ENCODE results near the gene SRR.

Gene SRR

DNA sequence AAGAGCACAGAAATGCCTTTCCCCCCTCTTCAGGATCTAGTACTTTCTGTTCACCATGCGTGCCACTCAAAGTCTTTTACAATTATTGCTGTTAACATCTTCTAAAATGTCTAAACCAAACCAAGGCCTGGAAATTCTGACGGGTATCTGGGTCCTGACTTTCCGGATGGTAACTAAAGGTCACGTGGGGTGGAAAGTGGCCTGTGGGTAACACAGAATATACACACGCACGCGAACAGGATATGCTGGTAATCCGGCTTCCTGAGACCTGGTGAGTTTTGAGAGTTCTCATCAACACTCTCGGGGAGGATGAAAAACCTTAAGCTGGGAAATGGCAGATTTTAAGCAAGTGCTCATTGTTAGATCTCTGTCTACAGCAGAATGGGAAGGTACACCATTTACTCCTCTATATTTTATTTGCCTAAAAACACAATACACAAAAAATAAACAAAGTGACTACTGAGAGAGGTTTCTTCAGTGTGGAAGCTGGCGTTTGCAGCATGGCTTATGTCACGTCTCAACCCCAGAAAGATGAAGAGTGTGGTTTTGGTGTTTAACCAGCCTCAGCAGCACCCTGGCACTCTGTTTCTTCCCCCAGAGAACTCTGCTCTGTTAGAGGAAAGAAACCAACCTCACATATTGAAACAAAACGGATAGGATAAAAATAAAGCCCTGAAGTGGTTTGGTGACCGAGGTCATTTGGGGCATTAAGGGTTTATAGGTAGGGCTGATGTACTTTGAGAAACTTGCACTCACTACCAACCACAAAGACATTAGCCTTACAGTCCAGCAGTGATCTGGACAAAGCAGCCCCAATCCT is 37.5 kb upstream of the SRR start:
- Histone ChIP-seq H3K27ac (no peak overlapping the region), H3K4me3 (no peak overlapping the region)
- DNase-seq (ENCODE audit: low spot score): no peak
- no peak for TF ChIP-seq CTCF (IDR thresholded peaks at IDR 0.05)

DNA sequence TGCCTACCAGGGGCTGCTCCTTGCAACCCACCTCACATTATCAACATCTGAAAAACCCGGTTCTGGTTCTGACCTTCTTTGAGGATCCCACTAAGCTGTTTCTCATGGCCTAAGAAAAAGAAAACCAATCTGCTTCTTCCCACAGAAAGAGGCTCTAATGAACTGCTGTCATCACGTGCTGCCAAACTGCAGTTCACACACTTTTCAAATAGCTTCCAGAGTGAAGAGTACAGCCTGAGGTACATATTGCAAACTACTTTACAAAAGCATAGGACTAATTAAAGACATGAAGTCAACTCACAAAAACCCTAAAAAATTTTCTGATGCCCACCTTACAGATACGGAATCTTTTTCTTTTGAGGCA is 36.9 kb upstream of the SRR start:
- no peak overlapping the region for H3K27ac ChIP-seq
- H3K4me3 ChIP-seq: no peak overlapping the region
- no peak for TF ChIP-seq CTCF (IDR thresholded peaks at IDR 0.05)
- no peak for DNase-seq (ENCODE audit: low spot score)

GRCh38 chr17:2267354-2267753 is 36.4 kb upstream of the SRR start:
- no peak for TF ChIP-seq CTCF (IDR thresholded peaks at IDR 0.05)
- no peak overlapping the region for H3K27ac ChIP-seq
- no peak for DNase-seq (ENCODE audit: low spot score)
- no peak overlapping the region for H3K4me3 ChIP-seq

DNA sequence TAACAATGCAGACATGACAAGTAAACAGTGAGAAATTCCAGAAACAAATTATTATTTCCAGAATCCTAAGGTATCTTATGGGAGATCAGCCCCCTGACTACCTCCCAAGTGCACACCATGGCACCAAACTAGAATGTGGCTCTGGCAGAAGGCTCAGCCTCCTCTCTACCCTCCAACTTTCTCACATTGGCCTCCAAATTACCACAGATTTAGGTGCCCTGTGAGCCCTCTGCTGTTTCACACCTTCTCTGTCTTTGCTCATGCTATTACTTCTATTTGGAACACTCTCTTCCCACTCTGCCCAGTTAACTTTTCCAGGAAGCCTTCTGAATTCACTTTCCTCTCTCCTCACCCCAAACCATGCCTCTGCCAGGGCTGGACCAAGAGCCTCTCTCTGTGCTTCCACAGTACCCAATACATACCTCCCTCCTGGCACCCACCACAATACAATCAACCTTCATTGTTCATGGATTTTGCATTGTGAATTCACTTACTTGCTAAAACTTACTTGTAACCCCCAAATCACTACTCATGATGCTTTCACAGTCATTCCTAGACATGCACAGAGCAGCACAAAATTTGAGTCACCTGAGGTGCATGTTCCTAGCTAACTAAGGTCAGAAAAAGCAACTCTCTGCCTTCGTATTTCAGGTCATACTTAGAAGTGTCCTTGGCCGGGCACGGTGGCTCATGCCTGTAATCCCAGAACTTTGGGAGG is 31.6 kb upstream of the SRR start:
- no peak for TF ChIP-seq CTCF (IDR thresholded peaks at IDR 0.05)
- no peak overlapping the region for H3K27ac ChIP-seq
- no peak for DNase-seq (ENCODE audit: low spot score)
- H3K4me3 ChIP-seq: no peak overlapping the region

- DNase-seq (ENCODE audit: low spot score): no peak
- Histone ChIP-seq H3K27ac (no peak overlapping the region), H3K4me3 (no peak overlapping the region)
- TF ChIP-seq CTCF (IDR thresholded peaks at IDR 0.05): no peak
Observed at GRCh38 chr17:2274414-2274813, 29.3 kb upstream of the SRR start.

GRCh38 chr17:2275722-2276121 is 28.0 kb upstream of the SRR start:
- no peak for DNase-seq (ENCODE audit: low spot score)
- no peak overlapping the region for H3K27ac ChIP-seq
- no peak overlapping the region for H3K4me3 ChIP-seq
- TF ChIP-seq CTCF (IDR thresholded peaks at IDR 0.05): no peak

All from coronary artery (tissue), 2 donors.